ENCODE data around the gene MAGI1. TPM values are rescaled to one million over a fixed set of nuclear protein-coding genes. Genes with fewer than 3 reads are reported as not detected.

The MAGI1 gene
- total and polyA plus RNA-seq, 12 donors, result 5.7 to 58.2 (median 37.7) TPM

- no peaks in the 10 kb centered on the region for H3K9me3 ChIP-seq
- WGBS, 2 donors, result 71 to 73% methylated on average over 7 of the region's 7 CpGs
- no peaks in the 10 kb centered on the region for H3K36me3 ChIP-seq
- H3K27me3 ChIP-seq, result no peaks in the 10 kb centered on the region
- H3K4me1 ChIP-seq, result peaks cover 0 to 27% (median 13%) of the 10 kb centered on the region in 9 donors
- peak overlapping the region in 1 of 10 donors; percentile 43 for H3K27ac ChIP-seq
- no peak for TF ChIP-seq CTCF (IDR thresholded peaks at IDR 0.05)
- H3K4me3 ChIP-seq, result no peak overlapping the region
- intact Hi-C loops (cut with DNase I), result no loop called here
- ATAC-seq, result peak in 5 of 8 donors; percentile 13 to 71 (median 55)
- DNase-seq, result peak in 1 of 2 donors; percentile 23
These were observed 636.1 kb downstream of the MAGI1 start for GRCh38 chr3:65402597-65402996.

- 51 to 53% methylated on average over 10 of the region's 10 CpGs for WGBS, 2 donors
- Histone ChIP-seq H3K27ac (peak overlapping the region in 2 of 10 donors; percentile 43 to 46), H3K4me1 (peaks cover 0 to 25% (median 13%) of the 10 kb centered on the region in 9 donors), H3K27me3 (no peaks in the 10 kb centered on the region), H3K4me3 (peak overlapping the region in 4 of 10 donors; percentile 2 to 30 (median 2)), H3K36me3 (peaks cover 0 to 3% (median 0%) of the 10 kb centered on the region in 9 donors), H3K9me3 (no peaks in the 10 kb centered on the region)
- no peak for TF ChIP-seq CTCF (IDR thresholded peaks at IDR 0.05)
- intact Hi-C loops (cut with DNase I), result no loop called here
- DNase-seq (no peak), ATAC-seq (peak in 2 of 8 donors; percentile 34 to 52)
These were observed 637.1 kb downstream of the MAGI1 start for GRCh38 chr3:65401359-65402305.

- Histone ChIP-seq H3K27ac (no peak overlapping the region), H3K36me3 (peaks cover 0 to 8% (median 0%) of the 10 kb centered on the region in 9 donors), H3K4me1 (peaks cover 0 to 25% (median 13%) of the 10 kb centered on the region in 9 donors), H3K4me3 (peak overlapping the region in 3 of 10 donors; percentile 2 to 30 (median 3)), H3K27me3 (no peaks in the 10 kb centered on the region), H3K9me3 (no peaks in the 10 kb centered on the region)
- DNase-seq (no peak), ATAC-seq (no peak)
- 79 to 92% methylated on average over 5 of the region's 5 CpGs for WGBS, 2 donors
- intact Hi-C loops (cut with DNase I), result no loop called here
- no peak for TF ChIP-seq CTCF (IDR thresholded peaks at IDR 0.05)
These were observed 637.8 kb downstream of the MAGI1 start for GRCh38 chr3:65400899-65401298.

- intact Hi-C loops (cut with DNase I), result no loop called here
- no peaks in the 10 kb centered on the region for H3K27me3 ChIP-seq
- no peak overlapping the region for H3K4me3 ChIP-seq
- DNase-seq (no peak), ATAC-seq (peak in 4 of 8 donors; percentile 34 to 68 (median 50))
- peak overlapping the region in 1 of 10 donors; percentile 15 for H3K27ac ChIP-seq
- H3K36me3 ChIP-seq, result peaks cover 0 to 8% (median 0%) of the 10 kb centered on the region in 9 donors
- no peaks in the 10 kb centered on the region for H3K9me3 ChIP-seq
- TF ChIP-seq CTCF (IDR thresholded peaks at IDR 0.05), result no peak
- peaks cover 0 to 25% (median 13%) of the 10 kb centered on the region in 9 donors for H3K4me1 ChIP-seq
These were observed 639.8 kb downstream of the MAGI1 start for GRCh38 chr3:65398953-65399352.
